ENCODE data around the gene MRPL10. TPM values are rescaled to one million over a fixed set of nuclear protein-coding genes. Genes with fewer than 3 reads are reported as not detected.

MRPL10 gene
- total RNA-seq, 1 experiment from 2014 or later = 63.8 TPM

- H3K79me2 ChIP-seq (ENCODE audit: low read depth) = peaks cover 60% of the 10 kb centered on the region
- H3F3A ChIP-seq (ENCODE audit: insufficient read depth, low read depth) = peaks cover 41% of the 10 kb centered on the region
- H3K27me3 ChIP-seq (ENCODE audit: insufficient read depth, low read depth) = no peaks in the 10 kb centered on the region
- BruUV-seq (replicated peaks) = no TSS peak
- no peak overlapping the region for H3K27ac ChIP-seq
- H3K9me3 ChIP-seq (ENCODE audit: insufficient read depth, low read depth) = no peaks in the 10 kb centered on the region
- DNase-seq = no peak
- peak overlapping the region; percentile 88 for H3K4me2 ChIP-seq
- intact Hi-C loops (cut with micrococcal nuclease; ENCODE audit: unreplicated experiment) = no loop called here
- CTCF ChIA-PET = interaction anchor here (0.5 to 0.6 kb wide), 2 partner anchors 44 to 79 kb away, joined by 4 to 10 read pairs; no protein-coding TSS in a partner anchor
- POLR2A ChIA-PET (ENCODE audit: unreplicated experiment) = no interaction called here
- H3K4me1 ChIP-seq (replicated peaks; ENCODE audit: insufficient read depth) = peaks cover 67% of the 10 kb centered on the region
- TF ChIP-seq, protein P1, sequence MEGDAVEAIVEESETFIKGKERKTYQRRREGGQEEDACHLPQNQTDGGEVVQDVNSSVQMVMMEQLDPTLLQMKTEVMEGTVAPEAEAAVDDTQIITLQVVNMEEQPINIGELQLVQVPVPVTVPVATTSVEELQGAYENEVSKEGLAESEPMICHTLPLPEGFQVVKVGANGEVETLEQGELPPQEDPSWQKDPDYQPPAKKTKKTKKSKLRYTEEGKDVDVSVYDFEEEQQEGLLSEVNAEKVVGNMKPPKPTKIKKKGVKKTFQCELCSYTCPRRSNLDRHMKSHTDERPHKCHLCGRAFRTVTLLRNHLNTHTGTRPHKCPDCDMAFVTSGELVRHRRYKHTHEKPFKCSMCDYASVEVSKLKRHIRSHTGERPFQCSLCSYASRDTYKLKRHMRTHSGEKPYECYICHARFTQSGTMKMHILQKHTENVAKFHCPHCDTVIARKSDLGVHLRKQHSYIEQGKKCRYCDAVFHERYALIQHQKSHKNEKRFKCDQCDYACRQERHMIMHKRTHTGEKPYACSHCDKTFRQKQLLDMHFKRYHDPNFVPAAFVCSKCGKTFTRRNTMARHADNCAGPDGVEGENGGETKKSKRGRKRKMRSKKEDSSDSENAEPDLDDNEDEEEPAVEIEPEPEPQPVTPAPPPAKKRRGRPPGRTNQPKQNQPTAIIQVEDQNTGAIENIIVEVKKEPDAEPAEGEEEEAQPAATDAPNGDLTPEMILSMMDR (conservative IDR thresholded peaks at IDR 0.05) = peak; percentile 78
- TF ChIP-seq EZH2 (IDR thresholded peaks at IDR 0.05; ENCODE audit: low read depth) = no peak
- H3K9me2 ChIP-seq (ENCODE audit: insufficient read depth) = no peaks in the 10 kb centered on the region
- H4K20me1 ChIP-seq (ENCODE audit: insufficient read depth) = peaks cover 8% of the 10 kb centered on the region; the same call in 1 of the 2 replicates
- no peak overlapping the region for H3K4me3 ChIP-seq
- H2AFZ ChIP-seq = no peak overlapping the region
- H3K36me3 ChIP-seq (ENCODE audit: low read depth) = peaks cover 10% of the 10 kb centered on the region; the same call in 1 of the 2 replicates
Observed at GRCh38 chr17:47847341-47848197, 16.2 kb upstream of the MRPL10 start.

DNA sequence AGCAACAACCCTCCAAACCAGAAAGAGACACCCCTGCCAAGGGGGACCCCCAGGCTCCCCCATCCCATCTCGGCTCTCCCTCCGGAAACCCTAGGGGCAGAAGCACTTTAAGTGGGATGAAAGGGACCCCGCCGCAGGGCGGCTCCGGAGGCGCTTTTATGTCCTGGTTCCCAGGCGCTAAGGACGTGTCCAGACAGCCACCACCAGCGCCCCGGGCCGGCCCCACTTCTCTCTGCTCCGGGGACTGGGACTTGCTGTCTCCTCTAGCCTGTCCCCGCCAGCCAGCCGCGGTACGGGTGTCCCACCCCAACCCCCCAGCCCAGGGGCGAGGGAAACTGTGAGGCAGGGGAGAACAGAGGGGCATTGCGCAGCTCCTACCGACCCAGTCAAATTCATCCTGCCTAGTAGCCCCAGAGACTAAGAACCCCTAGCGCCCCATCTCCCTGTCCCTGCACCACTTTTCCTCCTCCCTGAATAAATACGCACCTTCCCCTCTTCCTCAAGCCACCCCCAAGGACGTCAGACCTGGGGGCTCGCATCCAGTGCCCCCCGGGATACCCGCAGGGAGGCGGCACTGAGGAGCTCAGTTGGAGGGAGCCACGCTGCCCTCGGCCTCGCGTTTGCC, 15.5 kb upstream of the MRPL10 start:
- Histone ChIP-seq H3K27ac (no peak overlapping the region), H3F3A (ENCODE audit: insufficient read depth, low read depth) (peaks cover 49% of the 10 kb centered on the region), H3K9me2 (ENCODE audit: insufficient read depth) (no peaks in the 10 kb centered on the region), H3K36me3 (ENCODE audit: low read depth) (peaks cover 10% of the 10 kb centered on the region; the same call in 1 of the 2 replicates), H3K4me2 (peak overlapping the region; percentile 30; the same call in 1 of the 2 replicates), H3K9me3 (ENCODE audit: insufficient read depth, low read depth) (no peaks in the 10 kb centered on the region), H2AFZ (no peak overlapping the region), H3K4me3 (no peak overlapping the region), H3K79me2 (ENCODE audit: low read depth) (peaks cover 60% of the 10 kb centered on the region), H3K27me3 (ENCODE audit: insufficient read depth, low read depth) (no peaks in the 10 kb centered on the region), H3K4me1 (replicated peaks; ENCODE audit: insufficient read depth) (peaks cover 74% of the 10 kb centered on the region), H4K20me1 (ENCODE audit: insufficient read depth) (peaks cover 8% of the 10 kb centered on the region; the same call in 1 of the 2 replicates)
- CTCF ChIA-PET = interaction anchor here (0.5 to 0.6 kb wide), 2 partner anchors 45 to 79 kb away, joined by 4 to 10 read pairs; no protein-coding TSS in a partner anchor
- POLR2A ChIA-PET (ENCODE audit: unreplicated experiment) = no interaction called here
- intact Hi-C loops (cut with micrococcal nuclease; ENCODE audit: unreplicated experiment) = no loop called here
- DNase-seq = no peak
- no TSS peak for BruUV-seq (replicated peaks)
- TF ChIP-seq, protein P1 (conservative IDR thresholded peaks at IDR 0.05) = no peak
- no peak for TF ChIP-seq EZH2 (IDR thresholded peaks at IDR 0.05; ENCODE audit: low read depth)

DNA sequence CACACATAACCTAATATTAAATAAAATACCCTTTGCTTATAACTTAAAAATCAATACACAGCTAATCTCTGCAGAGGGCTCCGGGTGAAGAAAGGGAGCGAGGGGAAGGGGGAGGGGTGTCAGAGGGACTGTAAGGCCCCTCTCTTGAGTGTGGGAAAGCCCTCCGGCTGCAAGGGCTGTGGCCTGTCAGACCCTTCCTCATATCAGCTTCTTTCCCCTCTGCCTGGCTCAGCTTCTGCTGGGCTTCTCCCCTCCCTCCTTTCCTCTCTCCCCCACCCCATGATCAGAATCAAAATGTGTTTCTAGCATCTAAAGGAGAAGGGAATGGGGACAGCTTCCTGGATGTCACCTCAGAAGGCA, 14.4 kb upstream of the MRPL10 start:
- no peaks in the 10 kb centered on the region for H3K9me2 ChIP-seq (ENCODE audit: insufficient read depth)
- CTCF ChIA-PET = interaction anchor here (2.8 kb wide), 1 partner anchor 46 kb away, joined by 6 read pairs; no protein-coding TSS in a partner anchor
- peaks cover 61% of the 10 kb centered on the region for H3K79me2 ChIP-seq (ENCODE audit: low read depth)
- H3F3A ChIP-seq (ENCODE audit: insufficient read depth, low read depth) = peaks cover 51% of the 10 kb centered on the region
- no peak overlapping the region for H3K4me3 ChIP-seq
- peaks cover 80% of the 10 kb centered on the region for H3K4me1 ChIP-seq (replicated peaks; ENCODE audit: insufficient read depth)
- no peaks in the 10 kb centered on the region for H3K27me3 ChIP-seq (ENCODE audit: insufficient read depth, low read depth)
- TF ChIP-seq, protein P1 (conservative IDR thresholded peaks at IDR 0.05) = no peak
- no peak for TF ChIP-seq EZH2 (IDR thresholded peaks at IDR 0.05; ENCODE audit: low read depth)
- no peak overlapping the region for H3K27ac ChIP-seq
- POLR2A ChIA-PET (ENCODE audit: unreplicated experiment) = interaction anchor here (0.5 to 0.7 kb wide), 2 partner anchors 44 to 348 kb away, joined by 3 to 12 read pairs; no protein-coding TSS in a partner anchor
- intact Hi-C loops (cut with micrococcal nuclease; ENCODE audit: unreplicated experiment) = loop anchor here (2.0 kb wide), 1 partner anchor 25 kb away; the partner anchor contains the start of gene OSBPL7
- peaks cover 8% of the 10 kb centered on the region; the same call in 1 of the 2 replicates for H4K20me1 ChIP-seq (ENCODE audit: insufficient read depth)
- peaks cover 10% of the 10 kb centered on the region; the same call in 1 of the 2 replicates for H3K36me3 ChIP-seq (ENCODE audit: low read depth)
- DNase-seq = no peak
- H2AFZ ChIP-seq = no peak overlapping the region
- H3K9me3 ChIP-seq (ENCODE audit: insufficient read depth, low read depth) = no peaks in the 10 kb centered on the region
- peak overlapping the region; percentile 30 for H3K4me2 ChIP-seq
- no TSS peak for BruUV-seq (replicated peaks)

Measured in PC-9 (cell line).